OCI-LY7 (cell line): Measurements from ENCODE around the gene ZNF14. TPM values are rescaled to one million over a fixed set of nuclear protein-coding genes. Genes with fewer than 3 reads are reported as not detected.
"Not testable (repeated sequence)": the region's sequence is repeated elsewhere in the genome, so short reads cannot be mapped to it uniquely, and the experiment has no call there.

Experiments used
- BruUV-seq: library from RNA; stranded (reverse); fragments of 400-500 nt; replicated peaks from 2 replicates; lab custom pipeline; 2021; lab: Mats Ljungman, UMichigan
- CTCF ChIA-PET: fragments of 300-600 bp; sonication (Branson Sonifier 250); formaldehyde crosslinking; loops from one replicate; lab custom pipeline; 2022; ENCODE audit warnings: antibody characterized with exemption; ENCODE audit not compliant: unreplicated experiment; lab: Charles Lee
- POLR2A ChIA-PET: fragments of 300-600 bp; sonication (Branson Sonifier 250); formaldehyde crosslinking; loops from one replicate; lab custom pipeline; 2022; ENCODE audit warnings: antibody characterized with exemption; lab: Charles Lee
- DNase-seq: peaks from one replicate; pipeline ENCODE4 v3.0.0-alpha.2; 2015; ENCODE audit warnings: low spot score
- H2AFZ ChIP-seq: fragments of 200-600 bp; sonication (generic), shearing (Covaris generic); 2 replicates; pipeline ENCODE4 v1.6.1; 2014; ENCODE audit warnings: mild to moderate bottlenecking, antibody characterized with exemption, low read length, moderate library complexity
- H3K27ac ChIP-seq: fragments of 200-600 bp; sonication (generic); 2 replicates; pipeline ENCODE4 v1.5.1; 2014; ENCODE audit warnings: mixed run types, low read depth, mild to moderate bottlenecking, moderate library complexity, low read length, inconsistent platforms; ENCODE audit not compliant: poor library complexity, severe bottlenecking
- H3K36me3 ChIP-seq: fragments of 200-600 bp; sonication (generic); 2 replicates; pipeline ENCODE4 v1.6.1; 2014; ENCODE audit warnings: mild to moderate bottlenecking, antibody characterized with exemption, low read length, moderate library complexity, mixed read lengths; ENCODE audit not compliant: insufficient read depth
- H3K4me1 ChIP-seq: fragments of 200-600 bp; sonication (generic); 2 replicates; pipeline ENCODE4 v1.5.1; 2014; ENCODE audit warnings: mild to moderate bottlenecking, low read length; ENCODE audit not compliant: insufficient read depth, poor library complexity, severe bottlenecking
- H3K4me2 ChIP-seq: fragments of 200-600 bp; sonication (generic); 2 replicates; pipeline ENCODE4 v1.6.1; 2014; ENCODE audit warnings: mild to moderate bottlenecking, low read length
- H3K4me3 ChIP-seq: fragments of 200-600 bp; sonication (generic); 2 replicates; pipeline ENCODE4 v1.5.1; 2014; ENCODE audit warnings: mild to moderate bottlenecking, low read depth, low read length; ENCODE audit not compliant: poor library complexity, severe bottlenecking
- H3K79me2 ChIP-seq: fragments of 200-600 bp; sonication (generic); 2 replicates; pipeline ENCODE4 v1.6.1; 2016; ENCODE audit warnings: low read depth, mild to moderate bottlenecking, low read length, moderate library complexity, mixed read lengths; ENCODE audit not compliant: insufficient read depth
- H3K9me2 ChIP-seq: fragments of 200-600 bp; sonication (generic); 2 replicates; pipeline ENCODE4 v1.6.1; 2016; ENCODE audit warnings: mild to moderate bottlenecking, low read length, mixed read lengths; ENCODE audit not compliant: insufficient read depth
- H3K9me3 ChIP-seq: fragments of 200-600 bp; sonication (generic); 2 replicates; pipeline ENCODE4 v1.6.1; 2014; ENCODE audit warnings: mild to moderate bottlenecking, mixed run types, low read length, mixed read lengths
- H4K20me1 ChIP-seq: fragments of 200-600 bp; sonication (generic); 2 replicates; pipeline ENCODE4 v1.6.1; 2014; ENCODE audit warnings: mild to moderate bottlenecking, antibody characterized with exemption, low read length, moderate library complexity, mixed read lengths; ENCODE audit not compliant: insufficient read depth
- CTCF ChIP-seq: fragments of 200-600 bp; sonication (generic); conservative IDR thresholded peaks from 2 replicates; pipeline ENCODE4 v1.5.1; 2014; ENCODE audit warnings: mild to moderate bottlenecking, antibody characterized with exemption, low read length, moderate library complexity, mixed read lengths
- EZH2phosphoT487 ChIP-seq: fragments of 200-600 bp; sonication (generic); IDR thresholded peaks from 2 replicates; pipeline ENCODE4 v1.6.1; 2018; ENCODE audit warnings: low read depth, borderline replicate concordance, mild to moderate bottlenecking, mixed run types, antibody characterized with exemption, low read length, moderate library complexity, mixed read lengths
- intact Hi-C: fragments of 100-400 bp; cut with micrococcal nuclease; formaldehyde crosslinking; loops from one replicate; pipeline ENCODE4 v1.10.0; 2022; ENCODE audit not compliant: unreplicated experiment
- total RNA-seq, 2 experiments: library from RNA; depleted of rRNA in 1 of 2; stranded (reverse); fragments of >200 nt in 1 of 2; shearing (Covaris generic) in 1 of 2; gene quantifications; 2 replicates each; pipeline ENCODE4 v1.2.3, GENCODE V29; 2014 to 2022

ZNF14 gene
- total RNA-seq, 2 experiments from 2014 or later: 4.5 to 7.0 TPM

- Histone ChIP-seq H3K4me2 (no peak overlapping the region), H3K27ac (no peak overlapping the region), H2AFZ (no peak overlapping the region), H4K20me1 (no peaks in the 10 kb centered on the region), H3K4me3 (no peak overlapping the region), H3K9me3 (no peaks in the 10 kb centered on the region), H3K79me2 (no peaks in the 10 kb centered on the region), H3K4me1 (no peaks in the 10 kb centered on the region), H3K36me3 (peaks cover 5% of the 10 kb centered on the region; the same call in 1 of the 2 replicates), H3K9me2 (no peaks in the 10 kb centered on the region)
- intact Hi-C loops: no loop called here
- ChIA-PET CTCF (no interaction called here), POLR2A (no interaction called here)
- DNase-seq: no peak
- no TSS peak for BruUV-seq
- TF ChIP-seq EZH2phosphoT487 (no peak), CTCF (no peak)
Observed at GRCh38 chr19:19691683-19692082, 41.2 kb downstream of the ZNF14 start.

GRCh38 chr19:19689023-19689422 is 43.9 kb downstream of the ZNF14 start:
- DNase-seq, intact Hi-C loops: not testable (repeated sequence)

GRCh38 chr19:19687090-19687489 is 45.8 kb downstream of the ZNF14 start:
- Histone ChIP-seq H3K9me2 (no peaks in the 10 kb centered on the region), H3K4me2 (no peak overlapping the region), H3K9me3 (peaks cover 5% of the 10 kb centered on the region; the same call in 1 of the 2 replicates), H3K79me2 (peaks cover 7% of the 10 kb centered on the region; the same call in 1 of the 2 replicates), H4K20me1 (no peaks in the 10 kb centered on the region), H3K4me1 (no peaks in the 10 kb centered on the region), H3K4me3 (no peak overlapping the region), H2AFZ (no peak overlapping the region), H3K27ac (no peak overlapping the region), H3K36me3 (peaks cover 47% of the 10 kb centered on the region)
- TF ChIP-seq EZH2phosphoT487 (no peak), CTCF (no peak)
- POLR2A ChIA-PET: no interaction called here
- DNase-seq: peak; percentile 49
- intact Hi-C loops: no loop called here
- CTCF ChIA-PET: no interaction called here
- BruUV-seq: no TSS peak

More at GRCh38 chr19:19689023-19689422, 43.9 kb downstream of the ZNF14 start:
- H3K4me2 ChIP-seq, H4K20me1 ChIP-seq, H2AFZ ChIP-seq, POLR2A ChIA-PET, H3K4me1 ChIP-seq, H3K27ac ChIP-seq, CTCF ChIA-PET, H3K79me2 ChIP-seq, BruUV-seq, H3K9me2 ChIP-seq, H3K4me3 ChIP-seq, H3K9me3 ChIP-seq: not testable (repeated sequence)
- H3K36me3 ChIP-seq: peaks cover 28% of the 10 kb centered on the region
